Body of pancreas (tissue), 4 donors: Measurements from ENCODE around the gene PRR7.

ENCODE experiments used
- CTCF ChIP-seq, 7 experiments: fragments of 450-650 bp in 4 of 7; fragments of 200-600 bp in 3 of 7; sonication (generic) in 3 of 7; IDR thresholded peaks; one replicate each; pipeline ENCODE4 v1.5.1; 2016 to 2019; ENCODE audit warnings: antibody characterized with exemption in 7 of 7
- POLR2A ChIP-seq, 3 donors: fragments of 450-650 bp; IDR thresholded peaks; one replicate each; pipeline ENCODE4 v1.6.1; 2016; ENCODE audit warnings: antibody characterized with exemption in 3 of 3, mild to moderate bottlenecking in 2 of 3

GRCh38 chr5:177405805-177406204 lies 40.8 kb upstream of the PRR7 start:
- TF ChIP-seq CTCF (IDR thresholded peaks at IDR 0.05) (no peak), POLR2A (IDR thresholded peaks at IDR 0.05) (no peak)
